Activated T-helper 17 cell treated with anti-CD3 and anti-CD28 coated beads, Interleukin-2, amount 50 U/mL, for 72 hours (primary cell): ENCODE data around the gene PDE6B. TPM values are rescaled to one million over a fixed set of nuclear protein-coding genes. Genes with fewer than 3 reads are reported as not detected.

ENCODE experiments used
- ATAC-seq: fragments of 150-1000 bp; cut with Tn5 transposase; replicated peaks from 2 replicates; pipeline ENCODE4 v1.10.0; 2021; ENCODE audit warnings: mild to moderate bottlenecking, moderate library complexity
- H3K27ac Mint-ChIP-seq: one replicate; pipeline ENCODE4 v1.8.0; 2022; ENCODE audit warnings: mixed read lengths
- H3K27me3 Mint-ChIP-seq: one replicate; pipeline ENCODE4 v1.8.0; 2022; ENCODE audit warnings: mixed read lengths
- H3K36me3 Mint-ChIP-seq: one replicate; pipeline ENCODE4 v1.8.0; 2022; ENCODE audit warnings: low read depth, mild to moderate bottlenecking, mixed read lengths
- H3K4me1 Mint-ChIP-seq: one replicate; pipeline ENCODE4 v1.8.0; 2022; ENCODE audit warnings: mixed read lengths
- H3K4me3 Mint-ChIP-seq: one replicate; pipeline ENCODE4 v1.8.0; 2022; ENCODE audit warnings: mild to moderate bottlenecking, mixed read lengths
- H3K9me3 Mint-ChIP-seq: one replicate; pipeline ENCODE4 v1.8.0; 2022; ENCODE audit warnings: mixed read lengths
- total RNA-seq, 2 donors: library from RNA; stranded (reverse); gene quantifications; one replicate each; pipeline ENCODE4 v1.2.3, GENCODE V29; 2022

PDE6B gene
- total RNA-seq, 2 donors from 2014 or later, result 5.8 to 10.8 TPM

- no peak for ATAC-seq
- H3K36me3 Mint-ChIP-seq, result no peaks in the 10 kb centered on the region
- peaks cover 6% of the 10 kb centered on the region for H3K9me3 Mint-ChIP-seq
- no peak overlapping the region for H3K27ac Mint-ChIP-seq
- H3K27me3 Mint-ChIP-seq, result peaks cover 27% of the 10 kb centered on the region
- H3K4me3 Mint-ChIP-seq, result no peak overlapping the region
- H3K4me1 Mint-ChIP-seq, result no peaks in the 10 kb centered on the region
Observed at GRCh38 chr4:610411-611261, 14.7 kb upstream of the PDE6B start.

DNA sequence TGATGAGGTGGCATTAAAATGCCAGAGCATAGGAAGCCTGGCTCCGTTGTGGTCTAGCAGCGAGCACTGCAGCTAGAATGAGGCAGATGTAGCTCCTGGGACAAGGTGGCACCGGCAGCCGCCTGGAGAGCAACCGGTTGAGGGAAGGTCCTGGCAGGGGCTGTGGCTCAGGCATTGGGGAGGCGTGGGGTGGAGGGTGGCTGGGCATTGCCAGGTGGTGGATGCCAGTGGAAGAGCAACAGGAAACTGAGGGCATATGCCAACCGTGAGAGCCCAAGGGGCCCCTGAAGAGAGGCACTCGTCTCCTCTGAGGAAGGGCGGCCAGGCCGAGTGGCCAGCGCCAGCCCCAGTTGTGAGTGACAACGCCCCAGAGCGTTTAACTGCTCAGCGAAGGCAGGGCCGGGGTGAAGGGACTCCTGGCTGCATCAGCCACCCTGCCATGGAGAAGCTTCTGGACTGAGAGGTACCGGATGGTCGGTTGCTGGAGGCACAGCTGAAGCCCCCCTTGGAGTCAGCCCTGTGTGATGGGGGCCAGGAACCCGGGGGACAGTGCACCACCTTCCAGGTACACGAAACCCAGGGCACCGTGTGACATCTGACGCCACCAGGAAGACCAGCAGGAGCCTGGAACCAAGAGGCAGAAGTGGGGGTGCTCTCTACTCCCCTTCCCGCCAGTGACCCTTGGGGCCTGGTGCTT, 13.2 kb upstream of the PDE6B start:
- H3K4me3 Mint-ChIP-seq, result no peak overlapping the region
- H3K9me3 Mint-ChIP-seq, result peaks cover 5% of the 10 kb centered on the region
- no peak for ATAC-seq
- H3K27ac Mint-ChIP-seq, result no peak overlapping the region
- H3K4me1 Mint-ChIP-seq, result no peaks in the 10 kb centered on the region
- H3K27me3 Mint-ChIP-seq, result peaks cover 31% of the 10 kb centered on the region
- H3K36me3 Mint-ChIP-seq, result no peaks in the 10 kb centered on the region

GRCh38 chr4:612749-613125, 12.6 kb upstream of the PDE6B start:
- H3K4me3 Mint-ChIP-seq, result no peak overlapping the region
- no peaks in the 10 kb centered on the region for H3K4me1 Mint-ChIP-seq
- peaks cover 34% of the 10 kb centered on the region for H3K27me3 Mint-ChIP-seq
- H3K27ac Mint-ChIP-seq, result no peak overlapping the region
- peaks cover 5% of the 10 kb centered on the region for H3K9me3 Mint-ChIP-seq
- ATAC-seq, result no peak
- H3K36me3 Mint-ChIP-seq, result no peaks in the 10 kb centered on the region

DNA sequence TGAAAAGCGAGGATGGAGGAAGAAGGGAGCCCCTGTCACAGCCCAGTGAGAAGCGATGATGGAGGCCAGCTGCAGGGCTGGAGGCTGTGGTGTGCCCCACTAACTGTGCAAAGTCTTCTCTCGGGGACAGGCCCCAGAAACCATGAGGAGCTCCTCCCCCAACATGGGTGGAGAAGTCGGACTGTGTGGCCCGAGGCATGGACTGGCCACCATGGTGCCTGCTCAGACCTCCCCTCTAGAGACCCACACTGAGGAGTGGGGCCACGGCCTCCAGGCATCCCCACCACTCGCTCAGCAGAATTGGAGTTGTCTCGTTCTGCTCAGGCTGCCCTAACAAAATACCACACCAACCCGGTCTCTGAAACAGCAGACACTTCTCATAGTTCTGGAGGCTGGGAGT, 12.2 kb upstream of the PDE6B start:
- ATAC-seq, result no peak
- H3K27ac Mint-ChIP-seq, result no peak overlapping the region
- H3K36me3 Mint-ChIP-seq, result no peaks in the 10 kb centered on the region
- peaks cover 5% of the 10 kb centered on the region for H3K9me3 Mint-ChIP-seq
- H3K4me1 Mint-ChIP-seq, result no peaks in the 10 kb centered on the region
- peaks cover 37% of the 10 kb centered on the region for H3K27me3 Mint-ChIP-seq
- no peak overlapping the region for H3K4me3 Mint-ChIP-seq

DNA sequence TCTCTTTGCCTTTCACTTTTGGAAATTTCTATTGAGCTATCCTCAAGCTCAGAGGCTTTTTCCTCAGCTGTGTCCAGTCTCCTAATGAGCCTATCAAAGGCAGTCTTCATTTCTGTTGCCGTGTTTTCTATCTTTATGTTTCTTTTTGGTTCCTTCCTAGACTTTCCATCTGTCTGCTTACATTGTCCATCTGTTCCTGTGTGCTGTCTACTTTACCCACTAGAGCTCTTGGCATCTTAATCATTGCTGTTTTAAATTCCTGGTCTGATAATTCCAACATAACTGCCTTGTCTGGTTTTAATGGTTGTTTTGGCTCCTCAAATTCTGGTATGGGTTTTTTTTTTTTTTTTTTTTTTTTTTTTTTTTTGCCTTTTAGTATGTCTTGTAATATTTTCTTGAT, 9.3 kb upstream of the PDE6B start:
- H3K36me3 Mint-ChIP-seq, result no peaks in the 10 kb centered on the region
- H3K27ac Mint-ChIP-seq, result no peak overlapping the region
- H3K4me3 Mint-ChIP-seq, result no peak overlapping the region
- H3K4me1 Mint-ChIP-seq, result no peaks in the 10 kb centered on the region
- ATAC-seq, result no peak
- H3K9me3 Mint-ChIP-seq, result no peaks in the 10 kb centered on the region
- H3K27me3 Mint-ChIP-seq, result peaks cover 30% of the 10 kb centered on the region

DNA sequence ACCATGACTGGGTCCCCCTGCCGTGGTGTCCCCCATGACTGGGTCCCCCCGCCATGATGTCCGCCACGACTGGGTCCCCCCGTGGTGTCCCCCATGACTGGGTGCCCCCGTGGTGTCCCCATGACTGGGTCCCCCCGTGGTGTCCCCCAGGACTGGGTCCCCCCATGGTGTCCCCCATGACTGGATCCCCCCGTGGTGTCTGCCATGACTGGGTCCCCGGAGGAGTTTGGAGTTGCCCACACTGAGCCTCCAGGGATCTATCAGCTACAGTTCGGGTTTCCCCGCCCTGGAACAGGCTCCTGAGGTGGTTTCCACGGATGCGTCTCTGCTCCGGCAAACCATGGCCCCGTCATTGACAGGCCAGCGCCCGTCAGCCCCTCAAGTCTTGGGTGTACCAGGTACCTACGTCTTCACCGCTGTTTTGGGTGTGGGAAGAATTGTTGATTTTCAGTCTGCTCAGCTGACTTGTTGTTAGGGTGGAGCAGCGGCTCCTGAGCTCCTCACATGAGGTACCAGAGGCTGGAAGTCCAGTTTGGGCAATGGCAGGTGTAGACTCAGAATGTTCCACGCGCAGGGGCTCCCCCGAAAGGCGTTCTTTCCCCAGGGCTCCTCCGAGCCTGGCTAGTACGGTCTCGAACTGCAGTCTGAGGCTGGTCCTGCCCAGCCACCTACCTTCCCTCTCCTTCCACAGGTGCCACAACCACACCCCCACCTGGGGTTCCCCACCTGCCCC, 8.3 kb upstream of the PDE6B start:
- peaks cover 30% of the 10 kb centered on the region for H3K27me3 Mint-ChIP-seq
- no peaks in the 10 kb centered on the region for H3K9me3 Mint-ChIP-seq
- no peaks in the 10 kb centered on the region for H3K4me1 Mint-ChIP-seq
- H3K27ac Mint-ChIP-seq, result no peak overlapping the region
- H3K36me3 Mint-ChIP-seq, result no peaks in the 10 kb centered on the region
- no peak for ATAC-seq
- H3K4me3 Mint-ChIP-seq, result no peak overlapping the region

DNA sequence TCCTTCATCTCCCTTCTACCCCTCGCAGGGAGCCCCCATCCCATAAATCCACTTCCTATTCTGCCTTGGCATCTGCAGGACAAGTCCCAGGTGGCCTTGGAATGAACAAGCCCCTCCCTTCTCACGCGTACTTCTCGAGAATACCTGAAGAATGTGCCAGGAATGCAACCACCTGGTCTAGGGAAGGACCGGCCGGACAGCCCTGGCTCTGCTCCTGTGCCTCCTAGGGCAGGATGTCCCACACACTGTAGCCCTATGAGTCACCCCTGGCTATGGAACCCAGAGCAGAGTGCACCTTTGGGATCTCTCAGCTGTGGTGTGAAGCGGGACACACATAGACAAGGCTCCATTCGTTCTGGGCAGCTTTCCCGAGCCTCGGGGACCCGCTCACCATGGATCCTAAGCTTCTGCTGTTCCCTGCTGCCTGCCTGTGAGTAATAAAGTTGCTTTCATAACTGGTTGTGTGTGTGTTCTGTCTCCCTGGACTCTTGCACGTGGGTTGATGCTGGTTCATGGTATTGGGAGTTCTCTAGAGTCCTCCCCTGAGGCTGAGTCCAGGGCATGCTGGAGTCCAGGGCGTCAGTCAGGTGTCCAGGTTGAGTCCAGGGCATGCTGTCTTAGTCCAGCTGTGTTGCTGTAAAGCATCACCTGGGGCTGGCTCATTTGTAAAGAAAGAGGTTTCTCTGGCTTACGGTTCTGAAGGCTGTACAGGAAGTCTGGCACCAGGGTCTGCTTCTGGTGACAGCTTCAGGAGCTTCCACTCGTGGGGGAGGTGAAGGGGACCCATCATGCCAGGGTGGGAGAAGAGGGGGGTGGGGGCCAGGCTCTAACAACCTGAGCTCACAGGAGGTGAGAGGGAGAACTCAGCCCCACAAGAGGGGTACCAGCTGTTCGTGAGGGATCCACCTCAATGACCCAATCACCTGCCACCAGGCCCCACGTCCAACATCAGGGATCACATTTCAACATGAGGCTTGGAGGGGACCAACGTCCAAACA, 7.4 kb upstream of the PDE6B start:
- ATAC-seq, result no peak
- H3K4me3 Mint-ChIP-seq, result no peak overlapping the region
- peaks cover 30% of the 10 kb centered on the region for H3K27me3 Mint-ChIP-seq
- H3K9me3 Mint-ChIP-seq, result no peaks in the 10 kb centered on the region
- H3K27ac Mint-ChIP-seq, result no peak overlapping the region
- no peaks in the 10 kb centered on the region for H3K36me3 Mint-ChIP-seq
- no peaks in the 10 kb centered on the region for H3K4me1 Mint-ChIP-seq

- no peaks in the 10 kb centered on the region for H3K36me3 Mint-ChIP-seq
- H3K27me3 Mint-ChIP-seq, result peaks cover 25% of the 10 kb centered on the region
- H3K27ac Mint-ChIP-seq, result no peak overlapping the region
- H3K9me3 Mint-ChIP-seq, result no peaks in the 10 kb centered on the region
- H3K4me3 Mint-ChIP-seq, result no peak overlapping the region
- H3K4me1 Mint-ChIP-seq, result no peaks in the 10 kb centered on the region
- ATAC-seq, result no peak
Observed at GRCh38 chr4:620201-620600, 5.2 kb upstream of the PDE6B start.

DNA sequence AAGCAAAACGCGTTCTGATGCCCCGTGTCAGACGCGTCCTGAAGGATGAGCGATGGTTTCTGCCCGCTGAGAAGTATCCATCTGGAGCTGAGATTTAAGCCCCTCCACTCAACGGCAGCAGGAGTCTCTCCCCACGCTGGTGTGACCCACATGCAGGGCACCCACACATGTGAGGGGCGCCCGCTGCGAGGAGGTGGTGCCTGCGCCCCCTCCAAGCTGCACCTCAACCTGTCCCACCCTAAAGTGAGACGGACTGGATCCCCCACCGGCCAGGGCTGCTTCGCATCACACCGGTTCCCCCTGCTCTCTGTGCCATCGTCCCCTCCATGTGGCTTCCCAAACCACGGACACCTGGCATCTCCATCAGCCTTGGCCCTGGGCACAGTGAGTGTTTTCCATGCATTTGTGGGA, 4.5 kb upstream of the PDE6B start:
- Mint-ChIP-seq H3K27me3 (peaks cover 20% of the 10 kb centered on the region), H3K9me3 (no peaks in the 10 kb centered on the region), H3K36me3 (no peaks in the 10 kb centered on the region), H3K4me1 (no peaks in the 10 kb centered on the region), H3K27ac (no peak overlapping the region), H3K4me3 (no peak overlapping the region)
- no peak for ATAC-seq

- H3K36me3 Mint-ChIP-seq, result no peaks in the 10 kb centered on the region
- H3K4me3 Mint-ChIP-seq, result no peak overlapping the region
- H3K27ac Mint-ChIP-seq, result no peak overlapping the region
- no peaks in the 10 kb centered on the region for H3K4me1 Mint-ChIP-seq
- ATAC-seq, result no peak
- no peaks in the 10 kb centered on the region for H3K9me3 Mint-ChIP-seq
- peaks cover 15% of the 10 kb centered on the region for H3K27me3 Mint-ChIP-seq
Observed at GRCh38 chr4:621296-622070, 3.9 kb upstream of the PDE6B start.

- ATAC-seq, result no peak
- no peaks in the 10 kb centered on the region for H3K9me3 Mint-ChIP-seq
- no peaks in the 10 kb centered on the region for H3K36me3 Mint-ChIP-seq
- H3K4me3 Mint-ChIP-seq, result no peak overlapping the region
- no peak overlapping the region for H3K27ac Mint-ChIP-seq
- no peaks in the 10 kb centered on the region for H3K4me1 Mint-ChIP-seq
- H3K27me3 Mint-ChIP-seq, result peaks cover 15% of the 10 kb centered on the region
Observed at GRCh38 chr4:622071-622995, 3.0 kb upstream of the PDE6B start.

DNA sequence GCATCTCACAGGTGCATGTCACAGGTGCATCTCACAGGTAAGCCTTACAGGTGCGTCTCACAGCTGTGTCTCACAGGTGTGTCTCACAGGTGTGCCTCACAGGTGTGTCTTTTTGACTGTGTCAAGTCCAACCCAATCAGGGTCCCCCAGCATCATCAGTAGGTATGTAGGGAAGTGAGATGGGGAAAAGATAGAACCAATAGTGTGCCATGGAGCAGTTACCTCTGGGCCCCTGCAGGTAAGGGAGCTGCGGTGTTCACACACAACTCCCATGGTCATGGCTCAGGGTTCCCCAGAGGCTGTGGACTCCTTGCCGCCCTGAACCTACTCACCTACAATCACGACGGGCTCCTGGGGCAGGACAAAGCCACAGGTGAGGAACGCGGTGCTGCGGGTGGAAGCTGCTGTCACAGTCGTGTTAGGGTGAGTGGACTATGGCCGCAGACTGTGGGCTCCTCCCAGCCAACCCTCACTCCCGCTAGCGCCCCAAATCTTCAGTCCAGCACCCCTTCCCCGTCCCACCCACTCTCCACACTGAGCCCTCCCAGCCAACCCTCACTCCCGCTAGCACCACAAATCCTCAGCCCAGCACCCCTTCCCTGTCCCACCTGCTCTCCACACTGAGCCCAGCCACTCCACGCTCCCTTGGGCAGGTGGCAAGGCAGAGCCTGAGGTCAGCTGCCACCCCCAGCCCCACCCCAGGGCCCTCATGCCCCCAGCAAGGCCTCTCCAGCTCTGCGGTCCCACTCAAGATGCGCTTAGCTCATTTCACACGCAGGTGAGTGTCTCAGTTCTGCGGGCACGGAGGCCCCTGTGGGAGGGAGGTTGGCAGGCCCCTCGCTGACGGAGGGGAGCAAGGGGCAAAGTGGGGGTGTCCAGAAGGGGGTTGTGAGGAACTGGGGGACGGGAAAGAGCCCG, 2.1 kb upstream of the PDE6B start:
- H3K27ac Mint-ChIP-seq, result no peak overlapping the region
- peaks cover 8% of the 10 kb centered on the region for H3K27me3 Mint-ChIP-seq
- no peak overlapping the region for H3K4me3 Mint-ChIP-seq
- no peaks in the 10 kb centered on the region for H3K36me3 Mint-ChIP-seq
- H3K9me3 Mint-ChIP-seq, result no peaks in the 10 kb centered on the region
- ATAC-seq, result no peak
- H3K4me1 Mint-ChIP-seq, result no peaks in the 10 kb centered on the region
